GM12873 (cell line): ENCODE measurements around the gene GUSB.

ENCODE experiments used
- TF ChIP-seq, protein P1 (sequence below): IDR thresholded peaks from 2 replicates; pipeline ENCODE4 v1.5.1; 2012; ENCODE audit warnings: low read depth, mild to moderate bottlenecking, moderate library complexity, low read length, control low read depth; ENCODE audit not compliant: insufficient read depth; ENCODE audit errors: missing control alignments

GUSB gene

GRCh38 chr7:65953001-65953720 lies 28.9 kb downstream of the GUSB start:
- TF ChIP-seq, protein P1, sequence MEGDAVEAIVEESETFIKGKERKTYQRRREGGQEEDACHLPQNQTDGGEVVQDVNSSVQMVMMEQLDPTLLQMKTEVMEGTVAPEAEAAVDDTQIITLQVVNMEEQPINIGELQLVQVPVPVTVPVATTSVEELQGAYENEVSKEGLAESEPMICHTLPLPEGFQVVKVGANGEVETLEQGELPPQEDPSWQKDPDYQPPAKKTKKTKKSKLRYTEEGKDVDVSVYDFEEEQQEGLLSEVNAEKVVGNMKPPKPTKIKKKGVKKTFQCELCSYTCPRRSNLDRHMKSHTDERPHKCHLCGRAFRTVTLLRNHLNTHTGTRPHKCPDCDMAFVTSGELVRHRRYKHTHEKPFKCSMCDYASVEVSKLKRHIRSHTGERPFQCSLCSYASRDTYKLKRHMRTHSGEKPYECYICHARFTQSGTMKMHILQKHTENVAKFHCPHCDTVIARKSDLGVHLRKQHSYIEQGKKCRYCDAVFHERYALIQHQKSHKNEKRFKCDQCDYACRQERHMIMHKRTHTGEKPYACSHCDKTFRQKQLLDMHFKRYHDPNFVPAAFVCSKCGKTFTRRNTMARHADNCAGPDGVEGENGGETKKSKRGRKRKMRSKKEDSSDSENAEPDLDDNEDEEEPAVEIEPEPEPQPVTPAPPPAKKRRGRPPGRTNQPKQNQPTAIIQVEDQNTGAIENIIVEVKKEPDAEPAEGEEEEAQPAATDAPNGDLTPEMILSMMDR, result no peak

GRCh38 chr7:65951837-65952578 lies 30.0 kb downstream of the GUSB start:
- TF ChIP-seq, protein P1, result no peak

GRCh38 chr7:65946904-65947303 lies 35.1 kb downstream of the GUSB start:
- TF ChIP-seq, protein P1, result no peak

DNA sequence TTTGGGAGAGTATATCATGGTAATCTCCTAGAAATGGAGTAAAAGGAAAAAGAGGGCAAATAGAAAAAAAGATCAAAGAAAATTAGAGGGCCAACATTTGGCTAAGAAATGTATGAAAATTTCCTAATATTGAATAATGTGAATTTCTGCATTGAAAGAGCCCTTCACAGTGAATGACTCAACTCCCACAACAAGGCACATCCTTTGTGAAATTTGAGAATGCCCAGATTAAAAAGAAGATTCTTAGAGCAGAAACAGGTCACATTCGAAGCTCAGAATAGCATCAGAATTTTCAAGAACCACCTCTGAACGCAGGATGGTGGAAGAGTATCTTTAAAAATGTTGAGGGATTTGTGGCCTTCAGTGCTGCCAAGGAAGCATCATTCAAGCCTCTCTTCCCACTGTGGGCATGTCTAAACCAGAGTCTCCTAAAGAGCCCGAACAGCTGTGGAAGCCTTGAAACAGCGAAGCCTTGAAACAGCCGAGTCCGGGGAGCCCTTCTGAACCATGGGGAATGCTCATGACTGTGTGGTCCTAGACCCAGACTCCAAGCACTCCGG lies 43.6 kb downstream of the GUSB start:
- TF ChIP-seq, protein P1, result no peak

DNA sequence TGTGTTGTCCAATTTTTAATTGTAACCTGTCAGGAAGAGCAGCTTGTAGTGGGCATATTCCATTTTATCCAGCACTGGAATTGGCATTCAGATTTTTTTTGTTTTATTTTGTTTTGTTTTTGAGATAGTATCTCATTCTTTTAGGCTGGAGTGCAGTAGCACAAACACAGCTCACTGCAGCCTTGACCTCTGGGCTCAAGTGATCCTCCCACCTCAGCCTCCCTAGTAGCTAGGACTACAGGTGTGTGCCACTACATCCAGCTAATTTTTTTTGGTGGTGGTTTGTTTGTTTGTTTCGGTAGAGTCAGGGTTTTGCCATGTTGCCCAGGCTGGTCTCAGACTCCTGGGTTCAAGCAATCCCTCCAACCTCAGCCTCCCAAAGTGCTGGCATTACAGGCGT lies 44.7 kb downstream of the GUSB start:
- TF ChIP-seq, protein P1, result no peak

- TF ChIP-seq, protein P1, result no peak
These were observed 50.3 kb downstream of the GUSB start for GRCh38 chr7:65931685-65932084.
